GM19467 (cell line): ENCODE measurements around the gene TGFBR3.

Source experiments
- ATAC-seq: cut with Tn5 transposase; IDR thresholded peaks from one replicate; pipeline ENCODE4 v1.9.1; 2021; ENCODE audit warnings: mild to moderate bottlenecking, moderate library complexity; ENCODE audit not compliant: unreplicated experiment

Gene TGFBR3

GRCh38 chr1:91661121-91661520, 224.8 kb downstream of the TGFBR3 start:
- no peak for ATAC-seq

- no peak for ATAC-seq
These were observed 225.2 kb downstream of the TGFBR3 start for GRCh38 chr1:91660708-91661107.

DNA sequence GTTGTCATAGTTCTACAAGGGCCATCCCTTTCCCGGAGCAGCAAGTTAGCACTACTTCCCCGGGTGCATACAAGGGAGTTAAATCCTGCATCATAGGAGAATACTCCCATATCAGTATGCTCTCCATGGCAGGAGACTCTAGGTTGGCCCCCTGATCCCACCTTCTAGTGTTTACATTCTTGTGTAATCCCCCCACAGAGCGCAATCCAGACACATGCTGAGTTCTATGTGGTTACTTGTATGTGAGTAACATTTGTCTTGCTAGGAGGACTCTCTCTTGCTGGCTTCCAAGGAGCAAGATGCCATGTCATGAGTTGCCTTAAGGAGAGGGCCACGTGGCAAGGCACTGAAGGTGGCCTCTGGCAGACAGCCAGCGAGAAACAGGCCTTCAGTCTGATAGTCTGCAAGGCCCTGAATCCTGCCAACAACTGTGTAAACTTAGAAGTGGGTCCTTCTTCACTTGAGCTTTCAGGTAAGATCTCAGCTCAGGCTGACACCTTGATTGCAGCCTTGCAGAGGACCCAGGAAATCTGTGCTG, 230.0 kb downstream of the TGFBR3 start:
- ATAC-seq: no peak

- no peak for ATAC-seq
These were observed 232.8 kb downstream of the TGFBR3 start for GRCh38 chr1:91653183-91653582.

GRCh38 chr1:91651661-91652071, 234.3 kb downstream of the TGFBR3 start:
- ATAC-seq: no peak

GRCh38 chr1:91651243-91651642, 234.7 kb downstream of the TGFBR3 start:
- ATAC-seq: no peak

GRCh38 chr1:91650764-91651163, 235.2 kb downstream of the TGFBR3 start:
- no peak for ATAC-seq

DNA sequence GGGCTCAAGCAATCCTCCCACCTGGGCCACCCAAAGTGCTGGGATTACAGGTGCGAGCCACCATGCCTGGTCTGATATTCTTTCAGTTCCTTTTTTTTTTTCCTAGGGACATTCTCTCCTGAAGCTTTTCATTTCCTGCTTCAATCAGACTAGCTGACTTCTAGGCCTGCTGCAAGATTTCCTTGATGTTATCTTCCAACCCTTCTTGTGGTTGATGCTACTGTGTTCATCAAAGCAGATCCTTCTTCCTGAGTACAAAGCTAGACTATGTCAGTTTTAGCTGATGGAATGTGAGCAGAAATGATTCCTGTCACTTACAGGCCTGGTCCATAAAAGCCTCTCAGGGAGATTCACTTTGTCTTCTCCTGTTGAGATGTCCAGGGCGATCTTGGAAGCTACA, 238.9 kb downstream of the TGFBR3 start:
- ATAC-seq: no peak

GRCh38 chr1:91645031-91645430, 240.9 kb downstream of the TGFBR3 start:
- ATAC-seq: no peak

GRCh38 chr1:91643431-91643830, 242.5 kb downstream of the TGFBR3 start:
- ATAC-seq: no peak

GRCh38 chr1:91640877-91641526, 244.9 kb downstream of the TGFBR3 start:
- no peak for ATAC-seq

DNA sequence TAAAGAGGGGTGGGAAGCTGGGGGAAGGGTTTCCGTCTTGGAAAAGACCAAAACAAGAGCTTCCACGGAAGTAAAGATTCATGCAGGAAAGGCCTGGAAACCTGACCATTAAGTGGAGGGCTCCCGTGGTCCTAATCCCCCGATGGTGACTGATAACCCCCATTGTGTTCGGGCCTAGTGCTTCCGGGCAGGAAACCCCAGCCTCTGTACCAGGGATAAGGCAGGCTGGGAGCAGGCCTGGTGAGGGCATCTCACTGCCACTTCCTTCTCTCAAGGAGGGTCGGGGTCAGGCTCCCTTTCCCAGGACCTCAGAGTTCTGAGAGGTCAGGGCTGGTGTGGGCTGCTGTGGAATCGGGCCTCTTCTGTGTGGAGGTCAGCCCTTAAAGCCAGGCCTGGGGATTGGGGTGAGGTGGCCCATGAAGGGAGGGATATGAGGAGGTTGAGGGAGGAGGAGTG, 248.4 kb downstream of the TGFBR3 start:
- no peak for ATAC-seq

DNA sequence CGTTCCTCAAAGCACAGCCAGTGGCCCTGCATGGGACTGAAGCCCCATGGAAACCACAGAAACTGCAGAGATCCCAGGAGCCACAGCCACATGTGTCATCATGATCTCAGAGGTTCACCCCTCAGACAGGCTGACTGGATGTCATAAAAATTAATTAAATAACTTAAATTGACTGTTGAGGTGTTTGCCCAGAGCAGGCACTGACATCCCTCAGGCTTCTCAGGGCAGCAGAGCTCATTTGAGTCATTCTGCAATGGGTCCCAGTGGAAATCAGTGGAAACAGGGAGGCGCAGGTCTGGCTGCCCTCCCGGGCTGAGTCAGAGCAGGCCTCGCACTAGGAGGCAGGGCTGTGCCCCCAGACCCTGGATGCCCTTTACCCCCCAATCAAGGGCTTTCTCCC, 250.2 kb downstream of the TGFBR3 start:
- ATAC-seq: no peak

GRCh38 chr1:91633438-91633837, 252.5 kb downstream of the TGFBR3 start:
- ATAC-seq: no peak

GRCh38 chr1:91631718-91632330, 254.1 kb downstream of the TGFBR3 start:
- no peak for ATAC-seq

DNA sequence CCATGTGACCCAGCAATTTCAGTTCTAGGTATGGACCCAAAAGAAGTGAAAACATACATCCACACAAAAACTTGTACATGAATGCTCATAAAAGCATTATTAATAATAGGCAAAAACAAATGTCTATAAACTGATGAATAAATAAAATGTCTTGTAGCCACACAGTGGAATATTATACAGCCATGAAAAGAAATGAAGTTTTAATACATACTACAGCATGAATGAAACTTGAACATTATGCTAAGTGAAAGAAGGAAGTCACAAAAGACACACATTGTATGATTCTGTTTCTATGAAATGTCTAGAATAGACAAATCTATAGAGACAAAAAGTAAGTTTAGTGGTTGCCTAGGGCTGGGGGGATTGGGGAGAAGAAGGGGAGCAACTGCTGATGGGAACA, 255.1 kb downstream of the TGFBR3 start:
- ATAC-seq: no peak
